K562 (cell line): ENCODE data around the gene EHMT2.

ENCODE experiments used
- GTF2F1 ChIP-seq: IDR thresholded peaks from 2 replicates; pipeline ENCODE4 v1.6.1; 2011; ENCODE audit warnings: low read depth, low read length, improper control_type of control experiment
- KLF6 ChIP-seq: fragments of 250-450 bp; sonication (Bioruptor Pico); IDR thresholded peaks from 2 replicates; pipeline ENCODE4 v1.4.0; 2020; ENCODE audit warnings: mild to moderate bottlenecking, moderate library complexity, borderline replicate concordance
- NFIC ChIP-seq: fragments of 450-650 bp; IDR thresholded peaks from 2 replicates; pipeline ENCODE4 v1.6.1; 2017; ENCODE audit warnings: mild to moderate bottlenecking, inconsistent platforms
- SMARCC2 ChIP-seq: fragments of 450-650 bp; IDR thresholded peaks from 2 replicates; pipeline ENCODE4 v1.6.1; 2017; ENCODE audit warnings: antibody characterized with exemption, moderate library complexity, mild to moderate bottlenecking, low read depth
- STAT5A ChIP-seq: IDR thresholded peaks from 2 replicates; pipeline ENCODE4 v1.6.1; 2012; ENCODE audit warnings: low read length, inconsistent platforms, borderline replicate concordance
- TCF7L2 ChIP-seq: fragments of 150-350 bp; IDR thresholded peaks from 2 replicates; pipeline ENCODE4 v1.6.1; 2016; ENCODE audit warnings: low read depth, mild to moderate bottlenecking, low read length, moderate library complexity
- YBX1 ChIP-seq: fragments of 450-650 bp; IDR thresholded peaks from 2 replicates; pipeline ENCODE4 v1.7.1; 2016; ENCODE audit warnings: mild to moderate bottlenecking
- TF ChIP-seq, protein P1 (sequence below), 2 experiments: fragments of 450-650 bp; IDR thresholded peaks; 2 replicates each; pipeline ENCODE4 v1.6.1; 2018; ENCODE audit warnings: mild to moderate bottlenecking in 2 of 2, low read depth in 1 of 2; ENCODE audit not compliant: partially characterized antibody in 2 of 2
- TF ChIP-seq, protein P2 (sequence below): sonication (generic); formaldehyde crosslinking; IDR thresholded peaks from 2 replicates; pipeline ENCODE4 v1.9.0; 2022; ENCODE audit warnings: mild to moderate bottlenecking, missing genetic modification reagents

DNA sequence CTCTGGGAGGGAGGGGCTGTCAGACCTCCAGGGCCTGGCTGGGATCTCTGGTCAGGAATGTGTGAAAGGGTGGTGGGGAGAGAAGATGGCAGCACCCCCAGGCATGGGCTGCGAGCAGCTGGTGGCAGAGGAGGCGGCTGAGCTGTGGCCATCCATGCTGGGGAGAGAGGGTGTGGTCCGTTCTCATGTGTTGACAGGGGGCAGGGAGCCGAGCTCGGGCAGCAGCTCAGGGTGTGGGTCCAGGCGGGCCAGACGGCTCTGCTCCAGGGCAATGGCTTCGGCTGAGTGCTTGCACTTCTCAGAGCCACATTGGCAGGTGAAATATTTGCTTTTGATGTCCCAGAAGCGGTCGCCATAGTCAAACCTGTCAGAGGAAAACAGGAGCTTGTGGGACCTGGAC is 17.6 kb downstream of the EHMT2 start:
- TF ChIP-seq YBX1 (no peak), NFIC (no peak), GTF2F1 (no peak), STAT5A (no peak), TCF7L2 (no peak), SMARCC2 (no peak), KLF6 (no peak)
- TF ChIP-seq, protein P1, sequence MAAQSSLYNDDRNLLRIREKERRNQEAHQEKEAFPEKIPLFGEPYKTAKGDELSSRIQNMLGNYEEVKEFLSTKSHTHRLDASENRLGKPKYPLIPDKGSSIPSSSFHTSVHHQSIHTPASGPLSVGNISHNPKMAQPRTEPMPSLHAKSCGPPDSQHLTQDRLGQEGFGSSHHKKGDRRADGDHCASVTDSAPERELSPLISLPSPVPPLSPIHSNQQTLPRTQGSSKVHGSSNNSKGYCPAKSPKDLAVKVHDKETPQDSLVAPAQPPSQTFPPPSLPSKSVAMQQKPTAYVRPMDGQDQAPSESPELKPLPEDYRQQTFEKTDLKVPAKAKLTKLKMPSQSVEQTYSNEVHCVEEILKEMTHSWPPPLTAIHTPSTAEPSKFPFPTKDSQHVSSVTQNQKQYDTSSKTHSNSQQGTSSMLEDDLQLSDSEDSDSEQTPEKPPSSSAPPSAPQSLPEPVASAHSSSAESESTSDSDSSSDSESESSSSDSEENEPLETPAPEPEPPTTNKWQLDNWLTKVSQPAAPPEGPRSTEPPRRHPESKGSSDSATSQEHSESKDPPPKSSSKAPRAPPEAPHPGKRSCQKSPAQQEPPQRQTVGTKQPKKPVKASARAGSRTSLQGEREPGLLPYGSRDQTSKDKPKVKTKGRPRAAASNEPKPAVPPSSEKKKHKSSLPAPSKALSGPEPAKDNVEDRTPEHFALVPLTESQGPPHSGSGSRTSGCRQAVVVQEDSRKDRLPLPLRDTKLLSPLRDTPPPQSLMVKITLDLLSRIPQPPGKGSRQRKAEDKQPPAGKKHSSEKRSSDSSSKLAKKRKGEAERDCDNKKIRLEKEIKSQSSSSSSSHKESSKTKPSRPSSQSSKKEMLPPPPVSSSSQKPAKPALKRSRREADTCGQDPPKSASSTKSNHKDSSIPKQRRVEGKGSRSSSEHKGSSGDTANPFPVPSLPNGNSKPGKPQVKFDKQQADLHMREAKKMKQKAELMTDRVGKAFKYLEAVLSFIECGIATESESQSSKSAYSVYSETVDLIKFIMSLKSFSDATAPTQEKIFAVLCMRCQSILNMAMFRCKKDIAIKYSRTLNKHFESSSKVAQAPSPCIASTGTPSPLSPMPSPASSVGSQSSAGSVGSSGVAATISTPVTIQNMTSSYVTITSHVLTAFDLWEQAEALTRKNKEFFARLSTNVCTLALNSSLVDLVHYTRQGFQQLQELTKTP (IDR thresholded peaks at IDR 0.05; ENCODE audit: low read depth in 1 of 2, partially characterized antibody in 2 of 2) = no peak
- TF ChIP-seq, protein P2, sequence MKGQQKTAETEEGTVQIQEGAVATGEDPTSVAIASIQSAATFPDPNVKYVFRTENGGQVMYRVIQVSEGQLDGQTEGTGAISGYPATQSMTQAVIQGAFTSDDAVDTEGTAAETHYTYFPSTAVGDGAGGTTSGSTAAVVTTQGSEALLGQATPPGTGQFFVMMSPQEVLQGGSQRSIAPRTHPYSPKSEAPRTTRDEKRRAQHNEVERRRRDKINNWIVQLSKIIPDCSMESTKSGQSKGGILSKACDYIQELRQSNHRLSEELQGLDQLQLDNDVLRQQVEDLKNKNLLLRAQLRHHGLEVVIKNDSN (CRISPR knock-in tag) = no peak
